ENCODE measurements around the gene CDC42SE1.

GRCh38 chr1:151007853-151008243 is 51.6 kb downstream of the CDC42SE1 start:
- TF ChIP-seq POLR2AphosphoS5 (IDR thresholded peaks at IDR 0.05; ENCODE audit: low read depth, low read length): no peak
- TF ChIP-seq POLR2A (IDR thresholded peaks at IDR 0.05; ENCODE audit: low read depth, low read length): no peak

Data from GM12892 (cell line).